Fibroblast of mammary gland (primary cell): ENCODE data around the gene ESAM.

Experiments used
- DNase-seq: peaks from one replicate; pipeline ENCODE4 v3.0.0-alpha.2; 2010; ENCODE audit warnings: low read depth
- H3K4me3 ChIP-seq: 2 replicates; pipeline ENCODE4 v1.5.1; 2011; ENCODE audit warnings: low read depth, mild to moderate bottlenecking, low read length, moderate library complexity; ENCODE audit not compliant: control insufficient read depth
- TF ChIP-seq, protein P1 (sequence below): conservative IDR thresholded peaks from 2 replicates; pipeline ENCODE4 v1.5.1; 2011; ENCODE audit warnings: low read depth, low read length, inconsistent platforms; ENCODE audit not compliant: control insufficient read depth, insufficient read depth

The ESAM gene

DNA sequence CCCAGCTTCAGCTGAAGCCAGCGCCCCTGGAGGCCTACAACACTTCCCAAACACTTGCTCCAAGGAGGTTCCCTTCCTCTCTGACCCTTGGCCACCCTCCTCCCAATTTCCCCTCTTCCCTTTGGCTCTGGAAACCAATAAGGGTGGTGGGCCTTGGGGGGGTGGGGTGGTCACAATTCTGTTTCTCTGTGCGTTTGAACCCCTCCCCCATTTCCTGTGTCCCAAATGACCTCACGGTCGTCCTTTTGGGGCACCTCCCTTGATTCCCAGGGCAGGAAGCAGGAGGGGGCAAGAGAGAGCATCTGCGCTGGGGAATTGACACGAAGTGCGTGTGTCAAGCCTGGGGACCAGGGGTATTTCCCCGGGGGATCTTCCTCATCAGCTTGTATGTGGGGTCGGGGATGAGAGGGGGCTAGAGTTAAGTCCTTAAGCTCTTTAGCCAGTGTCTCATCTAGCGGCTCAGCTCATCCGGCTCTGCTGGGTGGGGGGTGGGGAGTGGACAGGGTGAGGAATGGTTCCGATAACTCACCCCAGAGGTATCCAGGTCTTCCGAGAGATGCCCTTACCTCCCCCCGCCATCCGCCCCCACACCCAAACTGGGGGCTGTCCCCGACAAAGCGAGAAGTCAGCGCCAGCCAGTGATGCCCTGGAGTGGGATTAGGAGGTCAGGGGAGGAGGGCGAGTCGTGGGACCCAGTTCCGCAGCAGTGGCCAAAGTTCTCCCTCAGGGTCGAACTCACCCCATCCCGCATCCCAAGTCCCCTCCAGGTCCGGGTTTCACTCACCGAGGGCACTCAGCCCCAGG is 587 bp downstream of the ESAM start:
- DNase-seq: no peak
- H3K4me3 ChIP-seq: no peak overlapping the region
- TF ChIP-seq, protein P1, sequence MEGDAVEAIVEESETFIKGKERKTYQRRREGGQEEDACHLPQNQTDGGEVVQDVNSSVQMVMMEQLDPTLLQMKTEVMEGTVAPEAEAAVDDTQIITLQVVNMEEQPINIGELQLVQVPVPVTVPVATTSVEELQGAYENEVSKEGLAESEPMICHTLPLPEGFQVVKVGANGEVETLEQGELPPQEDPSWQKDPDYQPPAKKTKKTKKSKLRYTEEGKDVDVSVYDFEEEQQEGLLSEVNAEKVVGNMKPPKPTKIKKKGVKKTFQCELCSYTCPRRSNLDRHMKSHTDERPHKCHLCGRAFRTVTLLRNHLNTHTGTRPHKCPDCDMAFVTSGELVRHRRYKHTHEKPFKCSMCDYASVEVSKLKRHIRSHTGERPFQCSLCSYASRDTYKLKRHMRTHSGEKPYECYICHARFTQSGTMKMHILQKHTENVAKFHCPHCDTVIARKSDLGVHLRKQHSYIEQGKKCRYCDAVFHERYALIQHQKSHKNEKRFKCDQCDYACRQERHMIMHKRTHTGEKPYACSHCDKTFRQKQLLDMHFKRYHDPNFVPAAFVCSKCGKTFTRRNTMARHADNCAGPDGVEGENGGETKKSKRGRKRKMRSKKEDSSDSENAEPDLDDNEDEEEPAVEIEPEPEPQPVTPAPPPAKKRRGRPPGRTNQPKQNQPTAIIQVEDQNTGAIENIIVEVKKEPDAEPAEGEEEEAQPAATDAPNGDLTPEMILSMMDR: no peak

DNA sequence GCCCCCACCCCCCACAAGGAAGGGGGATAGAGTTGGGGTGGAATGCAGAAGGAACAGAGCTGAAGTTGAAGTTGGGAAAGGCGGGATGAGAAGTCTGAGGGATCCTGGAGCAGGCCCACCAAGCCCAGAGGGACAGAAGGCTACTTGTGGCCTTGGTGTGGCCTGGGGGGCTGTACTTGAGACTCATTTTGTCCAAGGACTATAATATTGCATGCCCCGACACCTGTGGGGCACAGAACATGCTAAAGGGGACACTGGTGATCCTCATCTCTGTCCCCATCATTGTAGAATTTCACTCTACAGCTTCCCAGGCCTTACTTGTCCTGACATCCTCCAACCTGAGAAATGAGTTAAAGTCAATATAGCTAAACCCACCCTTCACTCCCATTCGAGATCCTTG is 1.3 kb downstream of the ESAM start:
- DNase-seq: no peak
- no peak overlapping the region for H3K4me3 ChIP-seq
- TF ChIP-seq, protein P1: no peak

DNA sequence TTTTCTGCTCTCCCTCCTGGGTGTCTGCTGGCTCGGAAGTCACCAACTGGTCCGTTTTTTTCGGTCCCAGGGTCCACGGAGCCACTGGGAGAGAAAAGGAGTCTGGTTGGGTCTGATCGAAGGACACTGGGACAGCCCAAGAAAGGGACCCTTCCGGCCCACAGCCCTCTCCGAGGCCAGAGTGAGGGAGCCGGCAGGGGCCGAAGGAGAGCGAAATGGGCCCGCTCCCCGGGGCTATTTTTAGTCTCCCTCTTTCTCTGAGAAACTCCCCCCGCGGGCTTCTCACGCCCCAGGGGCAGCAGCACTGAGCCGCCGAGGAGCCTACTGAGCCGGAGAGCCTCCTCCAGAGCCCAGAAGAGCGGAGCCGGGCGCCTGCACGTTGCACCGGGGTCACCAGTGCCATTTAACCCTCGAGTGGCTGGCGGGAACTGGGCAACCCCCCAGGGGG is 1.9 kb downstream of the ESAM start:
- DNase-seq: no peak
- H3K4me3 ChIP-seq: no peak overlapping the region
- TF ChIP-seq, protein P1: no peak

GRCh38 chr11:124759266-124760204 is 2.6 kb downstream of the ESAM start:
- no peak overlapping the region for H3K4me3 ChIP-seq
- no peak for DNase-seq
- TF ChIP-seq, protein P1: no peak

- H3K4me3 ChIP-seq: peak overlapping the region; percentile 37
- peak; percentile 56 for DNase-seq
- TF ChIP-seq, protein P1: peak; percentile 58
These were observed 3.5 kb downstream of the ESAM start for GRCh38 chr11:124758355-124759265.

- DNase-seq: no peak
- no peak overlapping the region for H3K4me3 ChIP-seq
- TF ChIP-seq, protein P1: no peak
These were observed 4.8 kb downstream of the ESAM start for GRCh38 chr11:124757320-124757719.
